ENCODE measurements around the gene RPL7A.

Gene RPL7A

DNA sequence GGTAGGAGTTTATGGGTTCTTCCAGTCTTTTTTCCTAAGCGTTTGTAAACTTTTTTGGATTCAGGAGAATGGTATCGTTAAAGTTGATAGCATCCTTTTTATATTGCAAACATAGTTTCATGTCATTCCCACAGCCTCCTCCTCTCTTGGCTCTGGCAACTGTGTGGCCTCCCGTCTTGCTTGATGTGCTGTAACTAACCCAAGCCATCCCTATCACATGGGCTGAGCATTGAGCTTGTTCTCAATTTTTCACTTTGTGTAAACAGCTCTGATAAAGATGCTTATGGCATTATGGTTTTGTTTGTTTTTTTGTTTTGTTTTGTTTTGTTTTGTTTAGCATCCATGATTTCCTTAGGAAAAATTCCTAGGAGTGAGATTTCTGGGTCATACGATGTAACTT, 32.7 kb downstream of the RPL7A start:
- WGBS (ENCODE audit: extremely low coverage, insufficient coverage, low lambda C conversion rate): no CpG with 5 or more reads among the region's 4 CpGs
- Histone ChIP-seq H3K4me1 (ENCODE audit: control insufficient read depth, low read depth, low read length) (no peaks in the 10 kb centered on the region), H3K4me2 (ENCODE audit: low read length) (no peak overlapping the region), H3K79me1 (ENCODE audit: low read length) (no peaks in the 10 kb centered on the region), H3K36me3 (ENCODE audit: control insufficient read depth, insufficient read depth, low read length) (no peaks in the 10 kb centered on the region), H2BK120ac (ENCODE audit: low read depth, low read length) (no peak overlapping the region), H2BK5ac (ENCODE audit: low read length) (no peak overlapping the region), H4K8ac (ENCODE audit: low read depth, low read length) (no peak overlapping the region), H3K27me3 (ENCODE audit: insufficient read depth, low read length, poor library complexity) (no peaks in the 10 kb centered on the region), H2AK5ac (ENCODE audit: low read length) (no peak overlapping the region), H3K4me3 (ENCODE audit: low read length) (no peak overlapping the region), H3K56ac (ENCODE audit: low read length) (no peak overlapping the region), H3K9ac (ENCODE audit: low read length) (no peak overlapping the region), H4K5ac (ENCODE audit: low read length) (no peak overlapping the region), H3K4ac (ENCODE audit: low read depth, low read length) (no peak overlapping the region), H3K23ac (ENCODE audit: low read length) (no peak overlapping the region), H3K79me2 (ENCODE audit: control insufficient read depth, insufficient read depth, low read length) (no peaks in the 10 kb centered on the region), H2BK15ac (replicated peaks; ENCODE audit: low read depth) (no peak overlapping the region), H3K18ac (ENCODE audit: low read length) (no peak overlapping the region), H3K27ac (ENCODE audit: low read depth, low read length) (no peak overlapping the region)
- DNase-seq: no peak

DNA sequence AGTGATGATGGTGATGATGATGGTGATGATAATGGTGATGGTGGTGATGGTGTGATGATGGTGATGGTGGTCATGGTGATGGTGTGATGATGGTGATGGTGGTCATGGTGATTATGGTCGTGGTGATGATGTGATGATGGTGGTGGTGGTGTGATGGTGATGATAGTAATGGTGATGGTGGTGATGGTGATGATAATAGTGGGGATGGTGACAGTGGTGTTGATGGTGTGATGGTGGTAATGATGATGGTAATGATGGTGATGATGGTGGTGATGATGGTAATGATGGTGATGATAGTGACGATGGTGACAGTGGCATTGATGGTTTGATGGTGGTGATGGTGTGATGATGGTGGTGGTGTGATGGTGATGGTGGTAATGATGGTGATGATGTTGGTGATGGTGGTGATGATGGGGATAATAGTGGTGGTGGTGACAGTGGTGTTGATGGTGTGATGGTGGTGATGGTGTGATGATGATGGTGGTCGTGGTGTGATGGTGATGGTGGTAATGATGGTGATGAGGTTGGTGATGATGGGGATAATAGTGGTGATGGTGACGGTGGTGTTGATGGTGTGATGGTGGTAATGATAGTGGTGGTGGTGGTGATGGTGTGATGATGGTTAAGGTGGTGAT, 34.6 kb downstream of the RPL7A start:
- H2BK5ac ChIP-seq (ENCODE audit: low read length): no peak overlapping the region
- no peak overlapping the region for H2AK5ac ChIP-seq (ENCODE audit: low read length)
- H3K79me2 ChIP-seq (ENCODE audit: control insufficient read depth, insufficient read depth, low read length): no peaks in the 10 kb centered on the region
- H3K4me1 ChIP-seq (ENCODE audit: control insufficient read depth, low read depth, low read length): no peaks in the 10 kb centered on the region
- H3K79me1 ChIP-seq (ENCODE audit: low read length): no peaks in the 10 kb centered on the region
- no peaks in the 10 kb centered on the region for H3K27me3 ChIP-seq (ENCODE audit: insufficient read depth, low read length, poor library complexity)
- H4K8ac ChIP-seq (ENCODE audit: low read depth, low read length): no peak overlapping the region
- 100% methylated on average over 3 of the region's 4 CpGs for WGBS (ENCODE audit: extremely low coverage, insufficient coverage, low lambda C conversion rate)
- no peak overlapping the region for H3K9ac ChIP-seq (ENCODE audit: low read length)
- H2BK120ac ChIP-seq (ENCODE audit: low read depth, low read length): no peak overlapping the region
- no peak overlapping the region for H4K5ac ChIP-seq (ENCODE audit: low read length)
- H3K4me3 ChIP-seq (ENCODE audit: low read length): no peak overlapping the region
- H3K56ac ChIP-seq (ENCODE audit: low read length): no peak overlapping the region
- no peak overlapping the region for H3K4me2 ChIP-seq (ENCODE audit: low read length)
- no peak overlapping the region for H3K23ac ChIP-seq (ENCODE audit: low read length)
- no peak for DNase-seq
- H3K4ac ChIP-seq (ENCODE audit: low read depth, low read length): no peak overlapping the region
- no peak overlapping the region for H3K27ac ChIP-seq (ENCODE audit: low read depth, low read length)
- H2BK15ac ChIP-seq (replicated peaks; ENCODE audit: low read depth): no peak overlapping the region
- no peaks in the 10 kb centered on the region for H3K36me3 ChIP-seq (ENCODE audit: control insufficient read depth, insufficient read depth, low read length)
- no peak overlapping the region for H3K18ac ChIP-seq (ENCODE audit: low read length)

DNA sequence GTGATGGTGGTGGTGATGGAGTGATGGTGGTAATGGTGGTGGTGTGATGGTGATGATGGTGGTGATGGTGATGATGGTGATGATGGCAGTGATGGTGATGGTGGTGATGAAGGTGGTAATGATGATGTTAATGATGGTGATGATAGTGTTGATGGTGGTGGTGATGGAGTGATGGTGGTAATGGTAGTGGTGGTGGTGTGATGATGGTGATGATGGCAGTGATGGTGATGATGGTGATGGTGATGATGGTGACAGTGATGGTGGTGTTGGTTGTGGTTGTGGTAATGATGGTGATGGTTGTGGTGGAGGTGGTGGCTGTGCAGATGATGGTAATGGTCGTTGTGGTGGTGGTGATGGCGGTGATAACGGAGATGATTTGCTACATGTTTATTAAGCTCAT, 35.4 kb downstream of the RPL7A start:
- H3K9ac ChIP-seq (ENCODE audit: low read length): no peak overlapping the region
- H3K23ac ChIP-seq (ENCODE audit: low read length): no peak overlapping the region
- H3K79me1 ChIP-seq (ENCODE audit: low read length): no peaks in the 10 kb centered on the region
- H3K79me2 ChIP-seq (ENCODE audit: control insufficient read depth, insufficient read depth, low read length): no peaks in the 10 kb centered on the region
- H3K18ac ChIP-seq (ENCODE audit: low read length): no peak overlapping the region
- H3K4me2 ChIP-seq (ENCODE audit: low read length): no peak overlapping the region
- no peak overlapping the region for H2BK5ac ChIP-seq (ENCODE audit: low read length)
- no peaks in the 10 kb centered on the region for H3K27me3 ChIP-seq (ENCODE audit: insufficient read depth, low read length, poor library complexity)
- no peak overlapping the region for H3K4ac ChIP-seq (ENCODE audit: low read depth, low read length)
- H4K8ac ChIP-seq (ENCODE audit: low read depth, low read length): no peak overlapping the region
- no peak for DNase-seq
- H3K56ac ChIP-seq (ENCODE audit: low read length): no peak overlapping the region
- H3K4me3 ChIP-seq (ENCODE audit: low read length): no peak overlapping the region
- H3K36me3 ChIP-seq (ENCODE audit: control insufficient read depth, insufficient read depth, low read length): no peaks in the 10 kb centered on the region
- H2BK120ac ChIP-seq (ENCODE audit: low read depth, low read length): no peak overlapping the region
- H3K4me1 ChIP-seq (ENCODE audit: control insufficient read depth, low read depth, low read length): no peaks in the 10 kb centered on the region
- H2BK15ac ChIP-seq (replicated peaks; ENCODE audit: low read depth): no peak overlapping the region
- H4K5ac ChIP-seq (ENCODE audit: low read length): no peak overlapping the region
- H2AK5ac ChIP-seq (ENCODE audit: low read length): no peak overlapping the region
- no peak overlapping the region for H3K27ac ChIP-seq (ENCODE audit: low read depth, low read length)
- WGBS (ENCODE audit: extremely low coverage, insufficient coverage, low lambda C conversion rate): no CpG with 5 or more reads among the region's 3 CpGs

DNA sequence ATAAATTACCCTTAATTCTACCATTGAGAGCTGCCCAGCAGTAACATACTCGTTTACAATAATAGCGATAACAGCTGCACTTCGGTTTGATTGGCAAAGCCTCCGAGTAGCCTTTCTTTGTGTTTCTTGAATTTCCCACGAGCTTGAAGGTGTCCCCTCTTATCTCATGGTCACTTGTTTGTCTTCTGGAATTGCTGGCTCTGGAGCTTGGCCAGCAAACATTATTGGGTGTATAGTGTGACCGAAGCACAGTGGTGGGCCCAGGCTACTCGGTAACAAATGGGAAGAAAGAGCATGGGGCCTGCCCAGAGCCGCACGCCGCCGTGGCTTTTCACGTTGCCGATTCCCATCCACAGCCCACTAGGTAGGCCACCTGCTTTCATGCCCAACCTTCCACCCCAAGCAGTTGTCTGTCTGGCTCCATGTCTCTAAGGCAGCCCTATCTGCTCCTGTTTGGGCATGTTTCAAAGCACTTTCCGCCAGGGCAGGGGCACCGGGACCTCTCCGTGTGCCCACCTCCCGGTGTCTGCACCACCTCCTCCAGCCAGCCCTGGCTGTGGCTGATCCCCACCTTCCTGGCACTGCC, 36.8 kb downstream of the RPL7A start:
- Histone ChIP-seq H3K4me1 (ENCODE audit: control insufficient read depth, low read depth, low read length) (no peaks in the 10 kb centered on the region), H2BK120ac (ENCODE audit: low read depth, low read length) (no peak overlapping the region), H3K23ac (ENCODE audit: low read length) (no peak overlapping the region), H2BK15ac (replicated peaks; ENCODE audit: low read depth) (no peak overlapping the region), H3K79me1 (ENCODE audit: low read length) (no peaks in the 10 kb centered on the region), H2AK5ac (ENCODE audit: low read length) (no peak overlapping the region), H4K5ac (ENCODE audit: low read length) (no peak overlapping the region), H3K4me2 (ENCODE audit: low read length) (no peak overlapping the region), H4K8ac (ENCODE audit: low read depth, low read length) (no peak overlapping the region), H3K79me2 (ENCODE audit: control insufficient read depth, insufficient read depth, low read length) (no peaks in the 10 kb centered on the region), H3K4me3 (ENCODE audit: low read length) (no peak overlapping the region), H3K36me3 (ENCODE audit: control insufficient read depth, insufficient read depth, low read length) (no peaks in the 10 kb centered on the region), H3K27ac (ENCODE audit: low read depth, low read length) (no peak overlapping the region), H3K18ac (ENCODE audit: low read length) (no peak overlapping the region), H3K4ac (ENCODE audit: low read depth, low read length) (no peak overlapping the region), H3K56ac (ENCODE audit: low read length) (no peak overlapping the region), H2BK5ac (ENCODE audit: low read length) (no peak overlapping the region), H3K27me3 (ENCODE audit: insufficient read depth, low read length, poor library complexity) (no peaks in the 10 kb centered on the region), H3K9ac (ENCODE audit: low read length) (no peak overlapping the region)
- no peak for DNase-seq
- WGBS (ENCODE audit: extremely low coverage, insufficient coverage, low lambda C conversion rate): no CpG with 5 or more reads among the region's 17 CpGs

DNA sequence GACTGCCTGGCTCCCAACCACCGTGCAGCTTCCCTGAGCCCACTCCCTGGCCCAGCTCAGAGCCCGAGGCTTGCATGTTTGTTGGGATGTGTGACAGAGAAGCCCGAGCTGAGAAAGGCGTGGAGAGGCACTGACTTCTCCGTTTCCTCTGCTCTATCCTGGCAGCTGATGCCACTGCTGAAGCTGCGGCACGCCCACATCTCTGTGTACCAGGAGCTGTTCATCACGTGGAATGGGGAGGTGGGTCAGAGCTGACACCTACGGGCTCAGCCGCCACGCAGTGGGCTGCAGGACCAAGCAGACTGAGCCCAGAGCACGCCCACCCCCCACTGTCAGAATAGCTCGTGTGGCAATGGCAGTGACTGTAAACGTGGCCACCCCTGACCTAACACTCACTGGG, 37.4 kb downstream of the RPL7A start:
- H3K4ac ChIP-seq (ENCODE audit: low read depth, low read length): no peak overlapping the region
- no CpG with 5 or more reads among the region's 14 CpGs for whole genome bisulfite sequencing (ENCODE audit: extremely low coverage, insufficient coverage, low lambda C conversion rate)
- no peak overlapping the region for H2BK15ac ChIP-seq (replicated peaks; ENCODE audit: low read depth)
- H3K4me2 ChIP-seq (ENCODE audit: low read length): no peak overlapping the region
- no peaks in the 10 kb centered on the region for H3K4me1 ChIP-seq (ENCODE audit: control insufficient read depth, low read depth, low read length)
- H3K9ac ChIP-seq (ENCODE audit: low read length): no peak overlapping the region
- no peak overlapping the region for H2BK5ac ChIP-seq (ENCODE audit: low read length)
- H4K5ac ChIP-seq (ENCODE audit: low read length): no peak overlapping the region
- H3K79me1 ChIP-seq (ENCODE audit: low read length): no peaks in the 10 kb centered on the region
- no peak overlapping the region for H2AK5ac ChIP-seq (ENCODE audit: low read length)
- H3K79me2 ChIP-seq (ENCODE audit: control insufficient read depth, insufficient read depth, low read length): no peaks in the 10 kb centered on the region
- no peaks in the 10 kb centered on the region for H3K36me3 ChIP-seq (ENCODE audit: control insufficient read depth, insufficient read depth, low read length)
- H3K23ac ChIP-seq (ENCODE audit: low read length): no peak overlapping the region
- H3K27me3 ChIP-seq (ENCODE audit: insufficient read depth, low read length, poor library complexity): no peaks in the 10 kb centered on the region
- H3K4me3 ChIP-seq (ENCODE audit: low read length): no peak overlapping the region
- no peak overlapping the region for H3K18ac ChIP-seq (ENCODE audit: low read length)
- no peak overlapping the region for H2BK120ac ChIP-seq (ENCODE audit: low read depth, low read length)
- no peak overlapping the region for H3K27ac ChIP-seq (ENCODE audit: low read depth, low read length)
- no peak overlapping the region for H4K8ac ChIP-seq (ENCODE audit: low read depth, low read length)
- no peak for DNase-seq
- no peak overlapping the region for H3K56ac ChIP-seq (ENCODE audit: low read length)

DNA sequence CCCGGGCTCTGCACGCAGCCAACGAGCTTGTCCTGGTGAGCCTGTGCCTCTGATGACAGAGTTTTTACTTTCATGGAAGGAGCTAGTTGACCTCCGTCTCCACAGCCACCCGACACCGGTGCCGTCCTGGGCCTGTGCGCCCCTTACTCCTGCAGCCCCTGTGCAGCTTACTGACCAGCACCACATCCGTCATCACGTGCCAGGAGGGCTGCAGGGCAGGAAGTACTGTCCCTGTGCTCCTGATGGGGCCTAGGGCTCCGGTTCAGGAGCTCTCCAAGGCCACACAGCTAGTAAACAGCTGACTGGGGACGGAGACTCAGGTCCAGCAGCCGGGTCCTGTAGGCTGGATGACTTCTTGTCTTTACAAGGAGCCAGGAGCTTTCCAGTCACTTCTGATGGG, 38.3 kb downstream of the RPL7A start:
- no peak overlapping the region for H3K4me3 ChIP-seq (ENCODE audit: low read length)
- WGBS (ENCODE audit: extremely low coverage, insufficient coverage, low lambda C conversion rate): no CpG with 5 or more reads among the region's 13 CpGs
- no peak overlapping the region for H2BK120ac ChIP-seq (ENCODE audit: low read depth, low read length)
- no peak overlapping the region for H4K8ac ChIP-seq (ENCODE audit: low read depth, low read length)
- DNase-seq: no peak
- no peak overlapping the region for H3K9ac ChIP-seq (ENCODE audit: low read length)
- H2BK5ac ChIP-seq (ENCODE audit: low read length): no peak overlapping the region
- no peak overlapping the region for H3K18ac ChIP-seq (ENCODE audit: low read length)
- no peaks in the 10 kb centered on the region for H3K79me1 ChIP-seq (ENCODE audit: low read length)
- H3K4me1 ChIP-seq (ENCODE audit: control insufficient read depth, low read depth, low read length): no peaks in the 10 kb centered on the region
- no peaks in the 10 kb centered on the region for H3K79me2 ChIP-seq (ENCODE audit: control insufficient read depth, insufficient read depth, low read length)
- no peak overlapping the region for H3K4ac ChIP-seq (ENCODE audit: low read depth, low read length)
- H2BK15ac ChIP-seq (replicated peaks; ENCODE audit: low read depth): no peak overlapping the region
- no peaks in the 10 kb centered on the region for H3K27me3 ChIP-seq (ENCODE audit: insufficient read depth, low read length, poor library complexity)
- H2AK5ac ChIP-seq (ENCODE audit: low read length): no peak overlapping the region
- no peak overlapping the region for H4K5ac ChIP-seq (ENCODE audit: low read length)
- H3K36me3 ChIP-seq (ENCODE audit: control insufficient read depth, insufficient read depth, low read length): no peaks in the 10 kb centered on the region
- H3K27ac ChIP-seq (ENCODE audit: low read depth, low read length): no peak overlapping the region
- H3K56ac ChIP-seq (ENCODE audit: low read length): no peak overlapping the region
- H3K4me2 ChIP-seq (ENCODE audit: low read length): no peak overlapping the region
- no peak overlapping the region for H3K23ac ChIP-seq (ENCODE audit: low read length)
